ENCODE results near the gene PLS3. TPM values are rescaled to one million over a fixed set of nuclear protein-coding genes. Genes with fewer than 3 reads are reported as not detected.

Gene PLS3
- total and polyA plus RNA-seq, 11 donors: 17.5 to 61.8 (median 36.6) TPM

GRCh38 chrX:115696939-115697338, 136.0 kb downstream of the PLS3 start:
- Histone ChIP-seq H3K4me3 (no peak overlapping the region), H3K27me3 (peaks cover 0 to 30% (median 0%) of the 10 kb centered on the region in 9 donors), H3K4me1 (no peaks in the 10 kb centered on the region), H3K9me3 (no peaks in the 10 kb centered on the region), H3K27ac (no peak overlapping the region), H3K36me3 (no peaks in the 10 kb centered on the region)
- intact Hi-C loops (cut with DNase I): no loop called here
- no peak for TF ChIP-seq POLR2A (IDR thresholded peaks at IDR 0.05)
- no peak for TF ChIP-seq CTCF (IDR thresholded peaks at IDR 0.05)
- DNase-seq: no peak
- peak in 2 of 4 donors; percentile 54 to 62 for ATAC-seq

- intact Hi-C loops (cut with DNase I): no loop called here
- ATAC-seq: no peak
These were observed 136.8 kb downstream of the PLS3 start for GRCh38 chrX:115697806-115698205.

More at GRCh38 chrX:115697806-115698205, 136.8 kb downstream of the PLS3 start:
- WGBS, 4 donors: 79 to 98% (median 89%) methylated on average over 2 of the region's 2 CpGs
- H3K27ac ChIP-seq: no peak overlapping the region
- no peak overlapping the region for H3K4me3 ChIP-seq
- H3K9me3 ChIP-seq: no peaks in the 10 kb centered on the region
- no peak for DNase-seq
- no peaks in the 10 kb centered on the region for H3K4me1 ChIP-seq
- H3K27me3 ChIP-seq: peaks cover 0 to 30% (median 0%) of the 10 kb centered on the region in 9 donors
- no peak for TF ChIP-seq CTCF (IDR thresholded peaks at IDR 0.05)
- no peak for TF ChIP-seq POLR2A (IDR thresholded peaks at IDR 0.05)
- no peaks in the 10 kb centered on the region for H3K36me3 ChIP-seq
